ENCODE results near the gene BPHL. TPM values are rescaled to one million over a fixed set of nuclear protein-coding genes. Genes with fewer than 3 reads are reported as not detected.

The BPHL gene
- total RNA-seq, 1 experiment from 2014 or later = 36.3 TPM

DNA sequence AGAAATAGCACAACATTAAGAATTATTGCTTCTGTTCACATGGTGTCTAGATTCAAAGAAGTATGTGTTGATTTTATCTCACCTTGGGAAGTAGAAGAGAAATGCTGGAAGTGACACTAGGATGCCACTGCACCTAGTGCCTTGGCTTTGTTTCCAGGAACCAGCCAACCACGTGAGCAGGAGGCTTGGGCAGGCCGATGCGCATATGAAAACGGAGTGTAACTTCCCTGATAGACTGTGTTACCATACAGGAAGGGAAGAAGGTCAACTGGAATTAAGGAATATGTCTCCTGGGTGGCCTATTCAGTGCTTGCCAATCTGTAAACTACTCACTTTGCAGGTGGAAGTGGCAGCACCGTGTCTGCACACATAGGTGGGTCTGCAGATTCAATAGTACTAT is 80.9 kb downstream of the BPHL start:
- in situ Hi-C loops (cut with HindIII; ENCODE audit: low pct_unique_long_range_greater_than_20kb, low sequenced_read_pairs) (no loop called here), intact Hi-C loops (cut with micrococcal nuclease; ENCODE audit: unreplicated experiment) (no loop called here)
- no peaks in the 10 kb centered on the region for H3K4me1 ChIP-seq (ENCODE audit: control insufficient read depth, insufficient read depth, low read length)
- BruUV-seq (replicated peaks) = no TSS peak
- no peak overlapping the region for H3K27ac ChIP-seq (ENCODE audit: low read length)
- TF ChIP-seq POLR2AphosphoS5 (IDR thresholded peaks at IDR 0.05; ENCODE audit: low read depth, low read length) = no peak
- no peak for TF ChIP-seq SIN3A (IDR thresholded peaks at IDR 0.05; ENCODE audit: borderline replicate concordance, insufficient read depth, low read depth, low read length)
- TF ChIP-seq, protein P1, sequence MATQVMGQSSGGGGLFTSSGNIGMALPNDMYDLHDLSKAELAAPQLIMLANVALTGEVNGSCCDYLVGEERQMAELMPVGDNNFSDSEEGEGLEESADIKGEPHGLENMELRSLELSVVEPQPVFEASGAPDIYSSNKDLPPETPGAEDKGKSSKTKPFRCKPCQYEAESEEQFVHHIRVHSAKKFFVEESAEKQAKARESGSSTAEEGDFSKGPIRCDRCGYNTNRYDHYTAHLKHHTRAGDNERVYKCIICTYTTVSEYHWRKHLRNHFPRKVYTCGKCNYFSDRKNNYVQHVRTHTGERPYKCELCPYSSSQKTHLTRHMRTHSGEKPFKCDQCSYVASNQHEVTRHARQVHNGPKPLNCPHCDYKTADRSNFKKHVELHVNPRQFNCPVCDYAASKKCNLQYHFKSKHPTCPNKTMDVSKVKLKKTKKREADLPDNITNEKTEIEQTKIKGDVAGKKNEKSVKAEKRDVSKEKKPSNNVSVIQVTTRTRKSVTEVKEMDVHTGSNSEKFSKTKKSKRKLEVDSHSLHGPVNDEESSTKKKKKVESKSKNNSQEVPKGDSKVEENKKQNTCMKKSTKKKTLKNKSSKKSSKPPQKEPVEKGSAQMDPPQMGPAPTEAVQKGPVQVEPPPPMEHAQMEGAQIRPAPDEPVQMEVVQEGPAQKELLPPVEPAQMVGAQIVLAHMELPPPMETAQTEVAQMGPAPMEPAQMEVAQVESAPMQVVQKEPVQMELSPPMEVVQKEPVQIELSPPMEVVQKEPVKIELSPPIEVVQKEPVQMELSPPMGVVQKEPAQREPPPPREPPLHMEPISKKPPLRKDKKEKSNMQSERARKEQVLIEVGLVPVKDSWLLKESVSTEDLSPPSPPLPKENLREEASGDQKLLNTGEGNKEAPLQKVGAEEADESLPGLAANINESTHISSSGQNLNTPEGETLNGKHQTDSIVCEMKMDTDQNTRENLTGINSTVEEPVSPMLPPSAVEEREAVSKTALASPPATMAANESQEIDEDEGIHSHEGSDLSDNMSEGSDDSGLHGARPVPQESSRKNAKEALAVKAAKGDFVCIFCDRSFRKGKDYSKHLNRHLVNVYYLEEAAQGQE (IDR thresholded peaks at IDR 0.05; ENCODE audit: insufficient read depth in 1 of 2, low read depth in 2 of 2, low read length in 1 of 2) = no peak
- no peak for TF ChIP-seq TCF7L2 (IDR thresholded peaks at IDR 0.05; ENCODE audit: low read depth, low read length)
- TF ChIP-seq, protein P2, sequence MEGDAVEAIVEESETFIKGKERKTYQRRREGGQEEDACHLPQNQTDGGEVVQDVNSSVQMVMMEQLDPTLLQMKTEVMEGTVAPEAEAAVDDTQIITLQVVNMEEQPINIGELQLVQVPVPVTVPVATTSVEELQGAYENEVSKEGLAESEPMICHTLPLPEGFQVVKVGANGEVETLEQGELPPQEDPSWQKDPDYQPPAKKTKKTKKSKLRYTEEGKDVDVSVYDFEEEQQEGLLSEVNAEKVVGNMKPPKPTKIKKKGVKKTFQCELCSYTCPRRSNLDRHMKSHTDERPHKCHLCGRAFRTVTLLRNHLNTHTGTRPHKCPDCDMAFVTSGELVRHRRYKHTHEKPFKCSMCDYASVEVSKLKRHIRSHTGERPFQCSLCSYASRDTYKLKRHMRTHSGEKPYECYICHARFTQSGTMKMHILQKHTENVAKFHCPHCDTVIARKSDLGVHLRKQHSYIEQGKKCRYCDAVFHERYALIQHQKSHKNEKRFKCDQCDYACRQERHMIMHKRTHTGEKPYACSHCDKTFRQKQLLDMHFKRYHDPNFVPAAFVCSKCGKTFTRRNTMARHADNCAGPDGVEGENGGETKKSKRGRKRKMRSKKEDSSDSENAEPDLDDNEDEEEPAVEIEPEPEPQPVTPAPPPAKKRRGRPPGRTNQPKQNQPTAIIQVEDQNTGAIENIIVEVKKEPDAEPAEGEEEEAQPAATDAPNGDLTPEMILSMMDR (IDR thresholded peaks at IDR 0.05) = no peak
- DNase-seq (ENCODE audit: low read depth, low spot score) = no peak
- no peak overlapping the region for H3K4me3 ChIP-seq (ENCODE audit: low read depth in 2 of 2, low read length in 2 of 2)
- H3K27me3 ChIP-seq (ENCODE audit: control insufficient read depth, insufficient read depth, low read length) = no peaks in the 10 kb centered on the region
- no peak for ATAC-seq
- H3K9me3 ChIP-seq (ENCODE audit: control insufficient read depth, insufficient read depth, low read depth, low read length) = no peaks in the 10 kb centered on the region
- H3K36me3 ChIP-seq (ENCODE audit: control insufficient read depth, insufficient read depth, low read length) = no peaks in the 10 kb centered on the region
- POLR2A ChIA-PET = no interaction called here
- CTCF ChIA-PET = no interaction called here

DNA sequence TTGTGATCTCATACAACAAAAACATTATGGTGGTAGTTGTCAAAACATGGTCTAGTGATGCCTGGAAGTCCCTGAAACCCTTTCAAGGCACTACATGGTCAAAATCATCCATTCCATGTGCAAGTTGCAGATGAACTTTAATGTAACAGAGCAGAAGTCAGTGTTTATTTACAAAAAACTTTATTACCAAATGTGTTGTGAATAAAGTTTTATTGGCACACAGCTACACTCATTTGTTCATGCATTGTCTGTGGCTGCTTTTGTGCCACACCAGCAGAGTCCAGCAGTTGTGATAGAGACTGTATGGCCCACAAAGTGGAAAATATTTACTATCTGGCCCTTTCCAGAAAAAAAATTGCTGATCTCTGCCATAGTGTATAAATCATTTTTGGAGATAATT is 82.2 kb downstream of the BPHL start:
- in situ Hi-C loops (cut with HindIII; ENCODE audit: low pct_unique_long_range_greater_than_20kb, low sequenced_read_pairs) (no loop called here), intact Hi-C loops (cut with micrococcal nuclease; ENCODE audit: unreplicated experiment) (no loop called here)
- no peak for ATAC-seq
- H3K27me3 ChIP-seq (ENCODE audit: control insufficient read depth, insufficient read depth, low read length) = no peaks in the 10 kb centered on the region
- TF ChIP-seq POLR2AphosphoS5 (IDR thresholded peaks at IDR 0.05; ENCODE audit: low read depth, low read length) (no peak), TCF7L2 (IDR thresholded peaks at IDR 0.05; ENCODE audit: low read depth, low read length) (no peak)
- H3K4me1 ChIP-seq (ENCODE audit: control insufficient read depth, insufficient read depth, low read length) = no peaks in the 10 kb centered on the region
- no peak overlapping the region for H3K4me3 ChIP-seq (ENCODE audit: low read depth in 2 of 2, low read length in 2 of 2)
- ChIA-PET CTCF (interaction anchor here (0.6 kb wide), 1 partner anchor 201 kb away, joined by 9 read pairs; no protein-coding TSS in a partner anchor), POLR2A (no interaction called here)
- no peak for DNase-seq (ENCODE audit: low read depth, low spot score)
- no TSS peak for BruUV-seq (replicated peaks)
- H3K9me3 ChIP-seq (ENCODE audit: control insufficient read depth, insufficient read depth, low read depth, low read length) = no peaks in the 10 kb centered on the region
- H3K27ac ChIP-seq (ENCODE audit: low read length) = no peak overlapping the region
- no peaks in the 10 kb centered on the region for H3K36me3 ChIP-seq (ENCODE audit: control insufficient read depth, insufficient read depth, low read length)

DNA sequence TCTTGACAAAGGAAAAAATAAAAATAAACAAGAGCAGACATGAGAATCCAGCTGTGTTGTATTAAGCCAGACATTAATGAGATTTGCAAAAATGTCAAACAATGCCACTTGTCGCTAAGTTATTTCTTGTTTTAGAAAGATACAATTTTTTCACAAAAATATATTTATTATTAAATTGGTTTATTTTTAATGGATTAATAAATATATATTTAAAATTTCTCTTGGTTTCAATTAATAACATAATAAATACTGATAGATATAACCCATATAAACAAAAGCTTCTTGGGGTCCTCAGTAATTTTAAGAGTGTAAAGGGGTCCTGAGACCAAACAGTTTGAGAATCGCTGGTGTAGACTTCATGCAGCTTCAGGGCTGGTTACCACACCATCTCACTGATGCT is 82.9 kb downstream of the BPHL start:
- CTCF ChIA-PET = interaction anchor here (0.6 kb wide), 1 partner anchor 202 kb away, joined by 9 read pairs; no protein-coding TSS in a partner anchor
- Histone ChIP-seq H3K36me3 (ENCODE audit: control insufficient read depth, insufficient read depth, low read length) (no peaks in the 10 kb centered on the region), H3K27me3 (ENCODE audit: control insufficient read depth, insufficient read depth, low read length) (no peaks in the 10 kb centered on the region), H3K4me1 (ENCODE audit: control insufficient read depth, insufficient read depth, low read length) (no peaks in the 10 kb centered on the region), H3K9me3 (ENCODE audit: control insufficient read depth, insufficient read depth, low read depth, low read length) (no peaks in the 10 kb centered on the region), H3K4me3 (ENCODE audit: low read depth in 2 of 2, low read length in 2 of 2) (no peak overlapping the region), H3K27ac (ENCODE audit: low read length) (no peak overlapping the region)
- DNase-seq (ENCODE audit: low read depth, low spot score) = no peak
- no peak for ATAC-seq
- in situ Hi-C loops (cut with HindIII; ENCODE audit: low pct_unique_long_range_greater_than_20kb, low sequenced_read_pairs) = no loop called here
- POLR2A ChIA-PET = no interaction called here
- intact Hi-C loops (cut with micrococcal nuclease; ENCODE audit: unreplicated experiment) = no loop called here
- no TSS peak for BruUV-seq (replicated peaks)
- TF ChIP-seq, protein P1 (IDR thresholded peaks at IDR 0.05; ENCODE audit: insufficient read depth in 1 of 2, low read depth in 2 of 2, low read length in 1 of 2) = no peak
- no peak for TF ChIP-seq POLR2AphosphoS5 (IDR thresholded peaks at IDR 0.05; ENCODE audit: low read depth, low read length)
- TF ChIP-seq TCF7L2 (IDR thresholded peaks at IDR 0.05; ENCODE audit: low read depth, low read length) = no peak
- TF ChIP-seq SIN3A (IDR thresholded peaks at IDR 0.05; ENCODE audit: borderline replicate concordance, insufficient read depth, low read depth, low read length) = no peak
- TF ChIP-seq, protein P2 (IDR thresholded peaks at IDR 0.05) = no peak

Measured in Panc1 (cell line).